ENCODE results near the gene C10orf71.

Gene C10orf71

GRCh38 chr10:49371967-49372366, 73.0 kb downstream of the C10orf71 start:
- H3K4me3 ChIP-seq (ENCODE audit: low read length), result no peak overlapping the region
- no peak overlapping the region for H3K4me2 ChIP-seq (ENCODE audit: low read length)
- no peak overlapping the region for H2AK5ac ChIP-seq (ENCODE audit: low read length)
- H4K8ac ChIP-seq (ENCODE audit: low read depth, low read length), result no peak overlapping the region
- WGBS (ENCODE audit: extremely low coverage, insufficient coverage, low lambda C conversion rate), result no CpG with 5 or more reads among the region's 3 CpGs
- H2BK120ac ChIP-seq (ENCODE audit: low read depth, low read length), result no peak overlapping the region
- no peak overlapping the region for H3K23ac ChIP-seq (ENCODE audit: low read length)
- H3K18ac ChIP-seq (ENCODE audit: low read length), result no peak overlapping the region
- H4K5ac ChIP-seq (ENCODE audit: low read length), result no peak overlapping the region
- DNase-seq, result no peak
- no peaks in the 10 kb centered on the region for H3K4me1 ChIP-seq (ENCODE audit: control insufficient read depth, low read depth, low read length)
- H3K27me3 ChIP-seq (ENCODE audit: insufficient read depth, low read length, poor library complexity), result no peaks in the 10 kb centered on the region
- no peaks in the 10 kb centered on the region for H3K79me2 ChIP-seq (ENCODE audit: control insufficient read depth, insufficient read depth, low read length)
- no peak overlapping the region for H2BK5ac ChIP-seq (ENCODE audit: low read length)
- no peak overlapping the region for H3K56ac ChIP-seq (ENCODE audit: low read length)
- H3K4ac ChIP-seq (ENCODE audit: low read depth, low read length), result no peak overlapping the region
- no peak overlapping the region for H3K9ac ChIP-seq (ENCODE audit: low read length)
- H3K36me3 ChIP-seq (ENCODE audit: control insufficient read depth, insufficient read depth, low read length), result no peaks in the 10 kb centered on the region
- no peak overlapping the region for H3K27ac ChIP-seq (ENCODE audit: low read depth, low read length)
- no peak overlapping the region for H2BK15ac ChIP-seq (replicated peaks; ENCODE audit: low read depth)
- no peaks in the 10 kb centered on the region for H3K79me1 ChIP-seq (ENCODE audit: low read length)

DNA sequence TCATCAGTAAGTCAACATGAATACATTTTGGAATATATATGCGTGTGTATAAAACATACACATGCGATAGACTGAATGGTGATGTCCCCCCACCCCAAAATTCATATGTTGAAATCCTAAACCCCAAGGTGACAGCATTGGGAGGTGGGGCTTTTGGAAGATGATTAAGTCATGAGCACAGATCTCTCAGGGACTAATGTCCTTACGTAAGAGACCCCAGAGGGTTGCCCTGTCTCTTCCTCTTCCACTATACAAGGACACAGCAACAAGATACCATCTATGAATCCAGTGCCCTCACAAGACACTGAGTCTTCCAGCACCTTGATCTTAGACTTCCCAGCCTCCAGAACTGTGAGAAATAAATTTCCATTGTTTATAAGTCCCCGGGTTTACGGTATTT, 74.4 kb downstream of the C10orf71 start:
- Histone ChIP-seq H3K4me3 (ENCODE audit: low read length) (no peak overlapping the region), H3K4me2 (ENCODE audit: low read length) (no peak overlapping the region), H2BK15ac (replicated peaks; ENCODE audit: low read depth) (no peak overlapping the region), H3K9ac (ENCODE audit: low read length) (no peak overlapping the region), H3K36me3 (ENCODE audit: control insufficient read depth, insufficient read depth, low read length) (no peaks in the 10 kb centered on the region), H3K27me3 (ENCODE audit: insufficient read depth, low read length, poor library complexity) (no peaks in the 10 kb centered on the region), H2AK5ac (ENCODE audit: low read length) (no peak overlapping the region), H3K79me1 (ENCODE audit: low read length) (no peaks in the 10 kb centered on the region), H3K4me1 (ENCODE audit: control insufficient read depth, low read depth, low read length) (no peaks in the 10 kb centered on the region), H2BK120ac (ENCODE audit: low read depth, low read length) (no peak overlapping the region), H3K56ac (ENCODE audit: low read length) (no peak overlapping the region), H2BK5ac (ENCODE audit: low read length) (no peak overlapping the region), H3K23ac (ENCODE audit: low read length) (no peak overlapping the region), H3K4ac (ENCODE audit: low read depth, low read length) (no peak overlapping the region), H4K5ac (ENCODE audit: low read length) (no peak overlapping the region), H4K8ac (ENCODE audit: low read depth, low read length) (no peak overlapping the region), H3K79me2 (ENCODE audit: control insufficient read depth, insufficient read depth, low read length) (no peaks in the 10 kb centered on the region), H3K27ac (ENCODE audit: low read depth, low read length) (no peak overlapping the region), H3K18ac (ENCODE audit: low read length) (no peak overlapping the region)
- WGBS (ENCODE audit: extremely low coverage, insufficient coverage, low lambda C conversion rate), result no CpG with 5 or more reads among the region's 5 CpGs
- DNase-seq, result no peak

DNA sequence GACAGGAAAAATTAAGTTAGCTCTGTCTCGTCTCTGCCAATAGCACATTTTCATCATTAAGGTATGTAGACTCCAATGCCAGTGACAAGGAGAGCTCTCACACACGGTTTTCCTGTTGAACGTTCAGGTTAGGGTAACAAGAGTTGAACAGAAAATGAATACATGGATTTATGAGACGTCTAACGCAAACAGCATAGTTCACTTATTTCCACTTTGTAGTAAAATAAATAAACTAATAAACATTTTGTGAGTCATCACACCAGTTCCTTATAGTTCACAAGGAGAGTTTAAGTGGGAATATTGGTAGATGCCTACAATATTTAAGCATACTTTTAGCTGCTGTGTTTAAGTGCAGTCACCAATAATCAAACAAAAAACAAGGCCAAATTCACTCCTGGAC, 75.8 kb downstream of the C10orf71 start:
- WGBS (ENCODE audit: extremely low coverage, insufficient coverage, low lambda C conversion rate), result no CpG with 5 or more reads among the region's 5 CpGs
- H2BK120ac ChIP-seq (ENCODE audit: low read depth, low read length), result no peak overlapping the region
- no peak overlapping the region for H2AK5ac ChIP-seq (ENCODE audit: low read length)
- DNase-seq, result no peak
- no peak overlapping the region for H3K4me3 ChIP-seq (ENCODE audit: low read length)
- no peak overlapping the region for H3K4me2 ChIP-seq (ENCODE audit: low read length)
- H2BK5ac ChIP-seq (ENCODE audit: low read length), result no peak overlapping the region
- no peak overlapping the region for H3K4ac ChIP-seq (ENCODE audit: low read depth, low read length)
- no peaks in the 10 kb centered on the region for H3K4me1 ChIP-seq (ENCODE audit: control insufficient read depth, low read depth, low read length)
- H3K9ac ChIP-seq (ENCODE audit: low read length), result no peak overlapping the region
- no peaks in the 10 kb centered on the region for H3K27me3 ChIP-seq (ENCODE audit: insufficient read depth, low read length, poor library complexity)
- H3K79me1 ChIP-seq (ENCODE audit: low read length), result no peaks in the 10 kb centered on the region
- H3K79me2 ChIP-seq (ENCODE audit: control insufficient read depth, insufficient read depth, low read length), result no peaks in the 10 kb centered on the region
- H3K18ac ChIP-seq (ENCODE audit: low read length), result no peak overlapping the region
- H3K23ac ChIP-seq (ENCODE audit: low read length), result no peak overlapping the region
- no peak overlapping the region for H3K56ac ChIP-seq (ENCODE audit: low read length)
- no peak overlapping the region for H2BK15ac ChIP-seq (replicated peaks; ENCODE audit: low read depth)
- H3K27ac ChIP-seq (ENCODE audit: low read depth, low read length), result no peak overlapping the region
- H4K8ac ChIP-seq (ENCODE audit: low read depth, low read length), result no peak overlapping the region
- H4K5ac ChIP-seq (ENCODE audit: low read length), result no peak overlapping the region
- H3K36me3 ChIP-seq (ENCODE audit: control insufficient read depth, insufficient read depth, low read length), result no peaks in the 10 kb centered on the region

GRCh38 chr10:49375611-49376010, 76.6 kb downstream of the C10orf71 start:
- H2BK15ac ChIP-seq (replicated peaks; ENCODE audit: low read depth), result no peak overlapping the region
- no peaks in the 10 kb centered on the region for H3K27me3 ChIP-seq (ENCODE audit: insufficient read depth, low read length, poor library complexity)
- DNase-seq, result no peak
- H2BK5ac ChIP-seq (ENCODE audit: low read length), result no peak overlapping the region
- H4K8ac ChIP-seq (ENCODE audit: low read depth, low read length), result no peak overlapping the region
- H3K4me3 ChIP-seq (ENCODE audit: low read length), result no peak overlapping the region
- H3K79me1 ChIP-seq (ENCODE audit: low read length), result no peaks in the 10 kb centered on the region
- no peak overlapping the region for H3K9ac ChIP-seq (ENCODE audit: low read length)
- no peak overlapping the region for H3K27ac ChIP-seq (ENCODE audit: low read depth, low read length)
- H3K79me2 ChIP-seq (ENCODE audit: control insufficient read depth, insufficient read depth, low read length), result no peaks in the 10 kb centered on the region
- no peaks in the 10 kb centered on the region for H3K4me1 ChIP-seq (ENCODE audit: control insufficient read depth, low read depth, low read length)
- H3K4me2 ChIP-seq (ENCODE audit: low read length), result no peak overlapping the region
- H3K18ac ChIP-seq (ENCODE audit: low read length), result no peak overlapping the region
- no peak overlapping the region for H3K23ac ChIP-seq (ENCODE audit: low read length)
- H2AK5ac ChIP-seq (ENCODE audit: low read length), result no peak overlapping the region
- no peaks in the 10 kb centered on the region for H3K36me3 ChIP-seq (ENCODE audit: control insufficient read depth, insufficient read depth, low read length)
- no CpG with 5 or more reads among the region's 3 CpGs for WGBS (ENCODE audit: extremely low coverage, insufficient coverage, low lambda C conversion rate)
- no peak overlapping the region for H2BK120ac ChIP-seq (ENCODE audit: low read depth, low read length)
- H3K4ac ChIP-seq (ENCODE audit: low read depth, low read length), result no peak overlapping the region
- H3K56ac ChIP-seq (ENCODE audit: low read length), result no peak overlapping the region
- H4K5ac ChIP-seq (ENCODE audit: low read length), result no peak overlapping the region
